ENCODE data around the gene INA. TPM values are rescaled to one million over a fixed set of nuclear protein-coding genes. Genes with fewer than 3 reads are reported as not detected.

Gene INA
- total RNA-seq (2022; extraction: Qiagen RNA extraction; ENCODE audit: low read depth) = 19.4 to 32.1 TPM (median 28.1 TPM) in 5 replicates

GRCh38 chr10:103276896-103277712 is at the start of gene INA:
INA (plus strand) TSS chr10:103277138; CDS start chr10:103277212, 74 bp downstream.

DNA sequence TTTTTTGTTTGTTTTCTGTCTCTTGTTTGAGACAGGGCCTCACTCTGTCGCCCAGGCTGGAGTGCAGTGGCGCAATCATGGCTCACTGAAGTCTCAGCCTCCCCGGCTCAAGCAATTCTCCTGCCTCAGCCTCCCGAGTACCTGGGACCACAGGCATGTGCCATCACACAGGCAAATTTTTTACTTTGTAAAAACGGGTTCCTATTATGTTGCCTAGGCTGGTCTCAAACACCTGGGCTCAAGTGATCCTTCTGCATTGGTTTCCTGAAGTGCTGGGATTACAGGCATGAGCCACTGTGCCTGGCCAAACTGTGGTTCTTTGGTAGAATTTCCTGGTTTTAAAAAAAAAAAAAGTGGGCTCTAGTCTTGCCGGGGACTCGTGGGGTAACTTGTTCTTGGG is 31.4 kb upstream of the INA start, which contains the start of gene RPEL1:
RPEL1 (plus strand) TSS at position 301 of the 400 bp plus-strand sequence. CDS start 110 bp downstream, outside the sequence.

Other genes starting within 250 kb of the INA start
- gene NT5C2, start 83.9 kb upstream of the INA start, total RNA-seq (2022; extraction: Qiagen RNA extraction; ENCODE audit: low read depth) = 78.7 to 96.4 TPM (median 84.1 TPM) in 5 replicates
- 0.03 TPM in 1 of 5 replicates, not detected in the others for gene RPEL1, start 31.3 kb upstream of the INA start, total RNA-seq (2022; extraction: Qiagen RNA extraction; ENCODE audit: low read depth)
- gene PCGF6, start 74.0 kb downstream of the INA start, total RNA-seq (2022; extraction: Qiagen RNA extraction; ENCODE audit: low read depth) = 11.1 to 13.1 TPM (median 12.3 TPM) in 5 replicates
- 3.0 to 4.5 TPM (median 4.3 TPM) in 5 replicates for gene TAF5, start 90.8 kb downstream of the INA start, total RNA-seq (2022; extraction: Qiagen RNA extraction; ENCODE audit: low read depth)
- gene ATP5MK, start 119.3 kb downstream of the INA start, total RNA-seq (2022; extraction: Qiagen RNA extraction; ENCODE audit: low read depth) = 444 to 600 TPM (median 518 TPM) in 5 replicates
- 35.8 to 45.3 TPM (median 43.9 TPM) in 5 replicates for gene PDCD11, start 119.5 kb downstream of the INA start, total RNA-seq (2022; extraction: Qiagen RNA extraction; ENCODE audit: low read depth)
- 4.7 to 6.1 TPM (median 5.3 TPM) in 5 replicates for gene CALHM2, start 175.2 kb downstream of the INA start, total RNA-seq (2022; extraction: Qiagen RNA extraction; ENCODE audit: low read depth)
- not detected in 5 replicates for gene CALHM1, start 181.8 kb downstream of the INA start, total RNA-seq (2022; extraction: Qiagen RNA extraction; ENCODE audit: low read depth)
- 0.30 to 0.53 TPM (median 0.45 TPM) in 5 replicates for gene CALHM3, start 202.1 kb downstream of the INA start, total RNA-seq (2022; extraction: Qiagen RNA extraction; ENCODE audit: low read depth)
- 0.20 to 0.43 TPM (median 0.31 TPM) in 5 replicates for gene NEURL1, start 216.6 kb downstream of the INA start, total RNA-seq (2022; extraction: Qiagen RNA extraction; ENCODE audit: low read depth)

Measured in A549 treated with DMSO at 1 μM for 4 hours (cell line).